Esophagus (tissue), 2 donors: Measurements from ENCODE around the gene EN2. TPM values are rescaled to one million over a fixed set of nuclear protein-coding genes. Genes with fewer than 3 reads are reported as not detected.

Experiments used
- H3K27ac ChIP-seq, 2 donors: one replicate each; pipeline ENCODE4 v1.5.1; 2013; ENCODE audit warnings: low read depth in 2 of 2, mild to moderate bottlenecking in 2 of 2, inconsistent platforms in 1 of 2, low read length in 1 of 2, moderate library complexity in 1 of 2
- H3K27me3 ChIP-seq, 2 donors: one replicate each; pipeline ENCODE4 v1.6.1; 2013; ENCODE audit warnings: low read length in 2 of 2, control low read depth in 1 of 2, mild to moderate bottlenecking in 1 of 2; ENCODE audit not compliant: insufficient read depth in 2 of 2, control insufficient read depth in 1 of 2
- H3K36me3 ChIP-seq, 2 donors: one replicate each; pipeline ENCODE4 v1.6.1; 2013; ENCODE audit warnings: low read length in 1 of 2; ENCODE audit not compliant: control insufficient read depth in 2 of 2, insufficient read depth in 2 of 2
- H3K4me1 ChIP-seq, 2 donors: one replicate each; pipeline ENCODE4 v1.6.1; 2013; ENCODE audit warnings: low read length in 1 of 2; ENCODE audit not compliant: control insufficient read depth in 2 of 2, insufficient read depth in 2 of 2
- H3K4me3 ChIP-seq, 2 donors: one replicate each; pipeline ENCODE4 v1.5.1; 2013; ENCODE audit warnings: low read length in 2 of 2, mild to moderate bottlenecking in 2 of 2, low read depth in 1 of 2, moderate library complexity in 1 of 2
- H3K9me3 ChIP-seq, 2 donors: one replicate each; pipeline ENCODE4 v1.6.1; 2013; ENCODE audit warnings: mild to moderate bottlenecking in 2 of 2, low read depth in 1 of 2, low read length in 1 of 2, moderate library complexity in 1 of 2; ENCODE audit not compliant: control insufficient read depth in 2 of 2, insufficient read depth in 1 of 2
- WGBS, 2 donors: extraction: QIAGEN DNeasy Blood & Tissue Kit; methylation state at CpG; one replicate each; pipeline ENCODE4 v1.1.7; 2013; 5-methylcytosine and 5-hydroxymethylcytosine counted together
- polyA plus RNA-seq, 2 donors: library from polyadenylated mRNA; stranded (reverse); fragments of 200-250 nt; gene quantifications; one replicate each; pipeline ENCODE4 v1.2.3, GENCODE V29; 2013
- donor health status: healthy with polysubstance abuse.
- donor health status: Bipolar disorder and iron deficiency.

EN2 gene
- polyA plus RNA-seq, 2 donors = 0.01 to 0.02 TPM

GRCh38 chr7:155425887-155426286 is 32.0 kb upstream of the EN2 start:
- Histone ChIP-seq H3K27ac (no peak overlapping the region), H3K36me3 (no peaks in the 10 kb centered on the region), H3K4me3 (no peak overlapping the region), H3K27me3 (peaks cover 0 to 2% of the 10 kb centered on the region in 2 donors), H3K9me3 (peaks cover 0 to 2% of the 10 kb centered on the region in 2 donors), H3K4me1 (no peaks in the 10 kb centered on the region)
- 66 to 74% methylated on average over 9 of the region's 9 CpGs for WGBS, 2 donors

- Histone ChIP-seq H3K4me1 (no peaks in the 10 kb centered on the region), H3K27ac (no peak overlapping the region), H3K9me3 (peaks cover 0 to 2% of the 10 kb centered on the region in 2 donors), H3K4me3 (no peak overlapping the region), H3K36me3 (no peaks in the 10 kb centered on the region), H3K27me3 (peaks cover 0 to 2% of the 10 kb centered on the region in 2 donors)
- WGBS, 2 donors = 67 to 71% methylated on average over 20 of the region's 20 CpGs
These were observed 31.2 kb upstream of the EN2 start for GRCh38 chr7:155426543-155427410.

GRCh38 chr7:155427411-155428038 is 30.4 kb upstream of the EN2 start:
- Histone ChIP-seq H3K27me3 (peaks cover 0 to 2% of the 10 kb centered on the region in 2 donors), H3K9me3 (peaks cover 0 to 2% of the 10 kb centered on the region in 2 donors), H3K27ac (no peak overlapping the region), H3K36me3 (no peaks in the 10 kb centered on the region), H3K4me3 (no peak overlapping the region), H3K4me1 (no peaks in the 10 kb centered on the region)
- WGBS, 2 donors = 70 to 72% methylated on average over 20 of the region's 20 CpGs

GRCh38 chr7:155428171-155428834 is 29.6 kb upstream of the EN2 start:
- Histone ChIP-seq H3K36me3 (no peaks in the 10 kb centered on the region), H3K27me3 (peaks cover 0 to 2% of the 10 kb centered on the region in 2 donors), H3K27ac (no peak overlapping the region), H3K4me1 (no peaks in the 10 kb centered on the region), H3K4me3 (no peak overlapping the region), H3K9me3 (peaks cover 0 to 2% of the 10 kb centered on the region in 2 donors)
- WGBS, 2 donors = 83 to 90% methylated on average over 14 of the region's 14 CpGs

- no peak overlapping the region for H3K4me3 ChIP-seq
- peaks cover 0 to 2% of the 10 kb centered on the region in 2 donors for H3K27me3 ChIP-seq
- 62 to 65% methylated on average over 6 of the region's 6 CpGs for WGBS, 2 donors
- peaks cover 0 to 2% of the 10 kb centered on the region in 2 donors for H3K9me3 ChIP-seq
- no peaks in the 10 kb centered on the region for H3K36me3 ChIP-seq
- H3K27ac ChIP-seq = no peak overlapping the region
- H3K4me1 ChIP-seq = no peaks in the 10 kb centered on the region
These were observed 28.3 kb upstream of the EN2 start for GRCh38 chr7:155429651-155430050.

GRCh38 chr7:155430606-155431005 is 27.3 kb upstream of the EN2 start:
- peaks cover 0 to 2% of the 10 kb centered on the region in 2 donors for H3K27me3 ChIP-seq
- H3K9me3 ChIP-seq = peaks cover 0 to 2% of the 10 kb centered on the region in 2 donors
- no peaks in the 10 kb centered on the region for H3K4me1 ChIP-seq
- H3K36me3 ChIP-seq = no peaks in the 10 kb centered on the region
- no peak overlapping the region for H3K4me3 ChIP-seq
- H3K27ac ChIP-seq = no peak overlapping the region
- 69 to 70% methylated on average over 10 of the region's 10 CpGs for WGBS, 2 donors

GRCh38 chr7:155431231-155431630 is 26.7 kb upstream of the EN2 start:
- Histone ChIP-seq H3K4me1 (no peaks in the 10 kb centered on the region), H3K4me3 (no peak overlapping the region), H3K36me3 (no peaks in the 10 kb centered on the region), H3K9me3 (peaks cover 0 to 2% of the 10 kb centered on the region in 2 donors), H3K27me3 (peaks cover 0 to 2% of the 10 kb centered on the region in 2 donors), H3K27ac (no peak overlapping the region)
- WGBS, 2 donors = 81 to 82% methylated on average over 12 of the region's 12 CpGs

- Histone ChIP-seq H3K4me1 (no peaks in the 10 kb centered on the region), H3K9me3 (peaks cover 0 to 2% of the 10 kb centered on the region in 2 donors), H3K27ac (no peak overlapping the region), H3K27me3 (peaks cover 0 to 2% of the 10 kb centered on the region in 2 donors), H3K36me3 (no peaks in the 10 kb centered on the region), H3K4me3 (no peak overlapping the region)
- WGBS, 2 donors = 79 to 80% methylated on average over 14 of the region's 14 CpGs
These were observed 26.2 kb upstream of the EN2 start for GRCh38 chr7:155431711-155432110.

GRCh38 chr7:155435110-155435509 is 22.8 kb upstream of the EN2 start:
- Histone ChIP-seq H3K4me3 (no peak overlapping the region), H3K27me3 (no peaks in the 10 kb centered on the region), H3K27ac (no peak overlapping the region), H3K36me3 (no peaks in the 10 kb centered on the region), H3K9me3 (no peaks in the 10 kb centered on the region), H3K4me1 (no peaks in the 10 kb centered on the region)
- 62 to 63% methylated on average over 3 of the region's 3 CpGs for WGBS, 2 donors
